GM13976 (cell line): ENCODE measurements around the gene DCDC1.
A peak's percentile ranks its signal among the peaks of the same experiment; 100 is the strongest.

Source experiments
- DNase-seq: peaks from one replicate; pipeline ENCODE4 v3.0.0; 2012; ENCODE audit warnings: low spot score
- CTCF ChIP-seq: IDR thresholded peaks from 2 replicates; pipeline ENCODE4 v1.5.1; 2012; ENCODE audit warnings: borderline replicate concordance, mild to moderate bottlenecking; ENCODE audit not compliant: insufficient read depth; ENCODE audit errors: extremely low read depth, missing control alignments, control extremely low read depth
- in situ Hi-C: fragments of 300-500 bp; cut with MboI; formaldehyde crosslinking; loops from one replicate; pipeline ENCODE4 v1.12.0; 2022; ENCODE audit warnings: low sequenced_read_pairs, mixed read lengths, inconsistent platforms; ENCODE audit not compliant: unreplicated experiment

DCDC1 gene

DNA sequence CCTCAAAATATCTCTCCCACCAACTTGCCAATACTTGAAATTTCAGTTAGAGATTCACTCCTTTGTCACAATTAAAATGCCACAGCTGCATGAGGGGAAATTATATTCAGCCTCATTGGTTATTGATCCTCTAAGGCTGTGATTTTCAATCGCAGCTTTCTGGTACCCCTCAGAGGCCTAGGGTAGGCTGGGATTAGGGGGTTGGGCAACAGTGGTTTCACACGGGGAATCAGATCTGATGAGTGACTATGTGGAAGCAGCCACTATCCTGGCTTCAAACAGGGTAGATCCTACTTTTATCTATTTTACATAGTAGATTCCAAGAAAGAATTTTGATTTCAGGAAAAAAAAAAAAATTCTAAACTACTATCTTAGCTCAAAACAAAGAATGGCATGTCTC is 252.5 kb downstream of the DCDC1 start:
- in situ Hi-C loops = no loop called here
- TF ChIP-seq CTCF = no peak
- DNase-seq = no peak

DNA sequence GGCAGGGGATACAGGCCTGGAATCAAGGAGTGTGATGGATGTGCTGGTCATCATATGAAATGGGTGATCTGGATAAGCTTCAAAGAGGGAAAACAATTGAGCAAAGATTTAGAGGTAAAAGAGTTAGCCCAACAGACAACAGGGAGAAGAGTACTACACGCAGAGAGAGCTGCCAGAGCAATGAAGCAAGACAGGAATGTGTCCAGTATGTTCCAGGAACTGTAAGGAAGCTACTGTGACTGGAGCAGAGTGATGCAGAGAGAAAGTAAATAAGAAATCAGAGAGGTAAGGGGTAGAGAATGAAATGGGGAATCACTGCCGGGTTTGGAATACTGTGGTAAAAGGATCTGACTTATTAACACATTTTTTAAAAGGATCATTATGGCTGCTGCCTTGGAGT is 255.1 kb downstream of the DCDC1 start:
- in situ Hi-C loops = no loop called here
- DNase-seq = no peak
- no peak for TF ChIP-seq CTCF

DNA sequence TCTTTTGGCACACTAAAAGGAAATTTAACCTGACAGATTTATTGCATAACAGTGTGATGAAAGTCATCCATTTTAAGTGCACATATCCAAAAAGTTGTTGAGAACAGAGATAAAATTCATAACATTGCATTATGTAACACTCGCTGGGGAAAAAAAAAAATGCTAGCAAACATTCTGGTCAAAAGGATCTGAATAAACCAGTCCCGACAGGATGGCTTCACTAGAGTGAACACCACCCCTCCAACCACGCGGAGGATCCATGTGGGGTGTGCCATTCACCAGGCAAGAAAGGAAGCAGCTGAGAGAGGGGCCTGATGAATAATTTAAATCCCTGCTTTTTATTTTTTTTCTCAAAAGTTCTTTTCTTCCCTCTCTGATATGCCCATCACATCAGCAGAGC is 258.7 kb downstream of the DCDC1 start:
- no peak for TF ChIP-seq CTCF
- DNase-seq = no peak
- in situ Hi-C loops = no loop called here

DNA sequence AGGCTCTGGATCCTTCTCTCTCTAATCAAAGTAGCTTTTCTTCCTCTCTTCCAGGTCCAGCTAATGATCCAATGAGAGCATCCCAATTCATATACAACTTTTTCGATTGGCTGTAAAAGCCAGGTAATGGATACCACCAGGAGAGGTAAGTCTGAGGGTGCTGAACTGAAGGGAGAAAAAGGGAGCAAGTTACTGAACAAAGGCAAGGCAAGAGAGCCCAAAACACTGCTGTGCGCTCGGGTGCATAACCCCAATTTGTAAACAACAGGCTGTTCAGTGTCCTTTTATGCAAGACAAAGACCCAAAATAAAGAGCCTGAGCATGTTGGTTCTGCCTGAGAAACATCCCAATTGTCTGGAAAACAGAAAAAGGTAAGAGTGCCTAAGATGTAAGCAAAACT is 260.1 kb downstream of the DCDC1 start:
- TF ChIP-seq CTCF = no peak
- in situ Hi-C loops = no loop called here
- no peak for DNase-seq

- DNase-seq = no peak
- in situ Hi-C loops = no loop called here
- TF ChIP-seq CTCF = no peak
Measured at GRCh38 chr11:31107649-31108048, 261.9 kb downstream of the DCDC1 start.

DNA sequence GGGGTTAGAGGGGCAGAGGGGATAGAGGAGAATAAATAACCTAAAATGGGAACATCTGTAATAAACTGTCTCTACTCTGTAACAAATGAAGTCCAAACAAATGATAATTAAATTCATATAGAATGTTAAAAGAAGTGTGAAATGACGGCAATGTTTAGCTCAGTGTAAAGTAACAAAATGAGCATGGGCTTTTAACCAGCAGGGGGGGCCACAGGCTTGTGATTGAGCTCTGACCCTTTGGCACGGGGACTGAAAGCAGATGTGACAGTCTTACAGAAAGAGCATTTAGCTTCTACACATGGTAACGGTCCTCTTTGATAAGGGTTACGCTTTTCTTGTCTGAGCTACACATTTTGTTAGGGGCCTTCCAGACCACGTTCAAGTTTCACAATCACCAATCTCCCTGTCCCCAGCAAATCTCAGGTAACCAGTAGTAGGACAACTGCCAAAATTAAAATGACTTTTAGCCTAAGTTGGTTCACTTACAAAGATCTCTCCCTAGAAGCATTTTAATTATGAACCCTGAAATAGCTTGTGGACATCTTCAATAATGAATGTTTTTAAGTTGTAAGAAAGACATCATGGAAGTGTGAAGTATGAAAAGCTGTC is 262.5 kb downstream of the DCDC1 start:
- in situ Hi-C loops = no loop called here
- DNase-seq = peak; percentile 25
- TF ChIP-seq CTCF = peak; percentile 65
